GM23338 (cell line): ENCODE results near the gene RNF157. TPM values are rescaled to one million over a fixed set of nuclear protein-coding genes. Genes with fewer than 3 reads are reported as not detected.

Experiments used
- ATAC-seq: fragments of 200-7000 bp; cut with Tn5 transposase; 3 replicates; pipeline ENCODE4 v1.9.1; 2020
- DNase-seq: peaks from one replicate; pipeline ENCODE4 v3.0.0-alpha.2; 2015; ENCODE audit warnings: low spot score
- H2AFZ ChIP-seq: fragments of 200-600 bp; sonication (generic); 2 replicates; pipeline ENCODE4 v1.8.0; 2016; ENCODE audit warnings: antibody characterized with exemption, mild to moderate bottlenecking, moderate library complexity
- H3F3A ChIP-seq: fragments of 200-600 bp; sonication (generic); replicated peaks from 2 replicates; pipeline ENCODE4 v1.8.0; 2017; ENCODE audit warnings: antibody characterized with exemption, mixed run types, low read depth
- H3K27ac ChIP-seq: fragments of 200-600 bp; sonication (generic); 2 replicates; pipeline ENCODE4 v1.6.1; 2016; ENCODE audit warnings: low read depth
- H3K27me3 ChIP-seq: fragments of 200-600 bp; sonication (generic); 2 replicates; pipeline ENCODE4 v1.8.0; 2016; ENCODE audit warnings: mild to moderate bottlenecking, mixed run types, moderate library complexity; ENCODE audit not compliant: insufficient read depth
- H3K36me3 ChIP-seq: fragments of 200-600 bp; sonication (generic); 2 replicates; pipeline ENCODE4 v1.8.0; 2016; ENCODE audit warnings: mild to moderate bottlenecking; ENCODE audit not compliant: insufficient read depth
- H3K4me1 ChIP-seq: fragments of 200-600 bp; sonication (generic); 2 replicates; pipeline ENCODE4 v1.8.0; 2016; ENCODE audit warnings: mild to moderate bottlenecking, moderate library complexity; ENCODE audit not compliant: insufficient read depth
- H3K4me2 ChIP-seq: fragments of 200-600 bp; sonication (generic); 2 replicates; pipeline ENCODE4 v1.7.1; 2017; ENCODE audit warnings: mixed run types
- H3K4me3 ChIP-seq: fragments of 200-600 bp; sonication (generic); 2 replicates; pipeline ENCODE4 v1.6.1; 2016; ENCODE audit warnings: mixed run types
- H3K79me2 ChIP-seq: fragments of 200-600 bp; sonication (generic); replicated peaks from 2 replicates; pipeline ENCODE4 v1.8.0; 2017; ENCODE audit warnings: mild to moderate bottlenecking; ENCODE audit not compliant: insufficient read depth
- H3K9me2 ChIP-seq: fragments of 200-600 bp; sonication (generic); 2 replicates; pipeline ENCODE4 v1.8.0; 2017; ENCODE audit not compliant: insufficient read depth
- H4K20me1 ChIP-seq: fragments of 200-600 bp; sonication (generic); replicated peaks from 2 replicates; pipeline ENCODE4 v1.8.0; 2017; ENCODE audit warnings: mild to moderate bottlenecking; ENCODE audit not compliant: insufficient read depth
- H3K27ac Mint-ChIP-seq: 2 replicates; pipeline ENCODE4 v1.8.0; 2020; ENCODE audit warnings: inconsistent platforms, mild to moderate bottlenecking, moderate library complexity, mixed read lengths
- H3K27me3 Mint-ChIP-seq: 3 replicates; pipeline ENCODE4 v1.8.0; 2022; ENCODE audit warnings: low read depth, mild to moderate bottlenecking, moderate library complexity, mixed read lengths, inconsistent platforms; ENCODE audit not compliant: insufficient read depth, poor library complexity
- H3K36me3 Mint-ChIP-seq: 3 replicates; pipeline ENCODE4 v1.8.0; 2021; ENCODE audit warnings: low read depth, mild to moderate bottlenecking, inconsistent platforms, moderate library complexity, mixed read lengths
- H3K4me1 Mint-ChIP-seq: 3 replicates; pipeline ENCODE4 v1.8.0; 2020; ENCODE audit warnings: mild to moderate bottlenecking, inconsistent platforms, mixed read lengths
- H3K4me3 Mint-ChIP-seq: 3 replicates; pipeline ENCODE4 v1.8.0; 2021; ENCODE audit warnings: moderate library complexity, mild to moderate bottlenecking, inconsistent platforms, mixed read lengths
- H3K9me3 Mint-ChIP-seq: 3 replicates; pipeline ENCODE4 v1.8.0; 2020; ENCODE audit warnings: moderate library complexity, mild to moderate bottlenecking, inconsistent platforms, mixed read lengths
- CREB1 ChIP-seq: fragments of 250-450 bp; sonication (Bioruptor Pico); IDR thresholded peaks from 2 replicates; pipeline ENCODE4 v1.5.0; 2020; ENCODE audit warnings: low read depth, mild to moderate bottlenecking, moderate library complexity
- EZH2 ChIP-seq: fragments of 200-600 bp; sonication (generic); IDR thresholded peaks from one replicate; pipeline ENCODE4 v1.8.0; 2017; ENCODE audit warnings: antibody characterized with exemption, mild to moderate bottlenecking, low read depth; ENCODE audit not compliant: unreplicated experiment
- EZH2phosphoT487 ChIP-seq: fragments of 200-600 bp; sonication (generic); IDR thresholded peaks from one replicate; pipeline ENCODE4 v1.8.1; 2018; ENCODE audit warnings: antibody characterized with exemption; ENCODE audit not compliant: unreplicated experiment
- JUNB ChIP-seq: IDR thresholded peaks from one replicate; pipeline ENCODE4 v1.6.1; 2016; ENCODE audit warnings: antibody characterized with exemption; ENCODE audit not compliant: unreplicated experiment
- NANOG ChIP-seq: IDR thresholded peaks from 2 replicates; pipeline ENCODE4 v1.6.1; 2016; ENCODE audit warnings: antibody characterized with exemption, borderline replicate concordance
- POLR2AphosphoS5 ChIP-seq: IDR thresholded peaks from 2 replicates; pipeline ENCODE4 v1.6.1; 2016; ENCODE audit warnings: antibody characterized with exemption, low read depth
- REST ChIP-seq: IDR thresholded peaks from one replicate; pipeline ENCODE4 v1.6.1; 2018; ENCODE audit warnings: antibody characterized with exemption; ENCODE audit not compliant: unreplicated experiment
- STAT1 ChIP-seq: IDR thresholded peaks from one replicate; pipeline ENCODE4 v1.6.1; 2016; ENCODE audit warnings: antibody characterized with exemption; ENCODE audit not compliant: unreplicated experiment
- ZNF114 ChIP-seq: fragments of 250-450 bp; sonication (Bioruptor Pico); IDR thresholded peaks from 2 replicates; pipeline ENCODE4 v1.5.0; 2020; ENCODE audit warnings: mild to moderate bottlenecking, moderate library complexity
- ZNF331 ChIP-seq: fragments of 250-450 bp; sonication (Bioruptor Pico); IDR thresholded peaks from 2 replicates; pipeline ENCODE4 v1.5.0; 2020; ENCODE audit warnings: low read depth, mild to moderate bottlenecking, moderate library complexity
- polyA plus RNA-seq: library from polyadenylated mRNA; unstranded; fragments of >200 nt; fragmentation: Nextera tagmentation; extraction: Ambion mirVana; gene quantifications from 2 replicates; pipeline ENCODE4 v1.2.1, GENCODE V29; 2016
- total RNA-seq: library from RNA; depleted of rRNA; stranded (reverse); fragments of >200 nt; shearing (Covaris generic); gene quantifications from 2 replicates; pipeline ENCODE4 v1.2.3, GENCODE V29; 2014

RNF157 gene
- total and polyA plus RNA-seq, 2 experiments from 2014 or later: 7.8 to 11.7 TPM

GRCh38 chr17:76157759-76158158, 82.5 kb downstream of the RNF157 start (continued):
- TF ChIP-seq ZNF331 (CRISPR knock-in tag): no peak

GRCh38 chr17:76156662-76156991, 83.7 kb downstream of the RNF157 start:
- Histone ChIP-seq H3K4me3 (no peak overlapping the region), H2AFZ (no peak overlapping the region), H3K27me3 (no peaks in the 10 kb centered on the region), H3K27ac (no peak overlapping the region), H3K36me3 (no peaks in the 10 kb centered on the region), H3K79me2 (no peaks in the 10 kb centered on the region), H3K4me2 (no peak overlapping the region), H3K9me2 (no peaks in the 10 kb centered on the region), H3K4me1 (peaks cover 8% of the 10 kb centered on the region), H4K20me1 (no peaks in the 10 kb centered on the region), H3F3A (peaks cover 2% of the 10 kb centered on the region; the same call in 1 of the 2 replicates)
- ATAC-seq: no peak
- Mint-ChIP-seq H3K27me3 (peaks cover 1% of the 10 kb centered on the region), H3K9me3 (no peaks in the 10 kb centered on the region), H3K4me1 (peaks cover 33% of the 10 kb centered on the region), H3K27ac (peak overlapping the region; percentile 30; the same call in 1 of the 2 replicates), H3K4me3 (no peak overlapping the region), H3K36me3 (peaks cover 8% of the 10 kb centered on the region; the same call in 2 of the 3 replicates)
- DNase-seq: no peak
- TF ChIP-seq EZH2: no peak
- TF ChIP-seq POLR2AphosphoS5: no peak
- no peak for TF ChIP-seq ZNF114 (CRISPR knock-in tag)
- no peak for TF ChIP-seq ZNF331 (CRISPR knock-in tag)
- TF ChIP-seq NANOG: no peak
- no peak for TF ChIP-seq STAT1
- no peak for TF ChIP-seq CREB1
- TF ChIP-seq REST: no peak
- no peak for TF ChIP-seq JUNB

GRCh38 chr17:76155988-76156661, 84.2 kb downstream of the RNF157 start:
- Histone ChIP-seq H3K4me1 (peaks cover 8% of the 10 kb centered on the region), H3K9me2 (no peaks in the 10 kb centered on the region), H3K36me3 (no peaks in the 10 kb centered on the region), H3K79me2 (no peaks in the 10 kb centered on the region), H4K20me1 (no peaks in the 10 kb centered on the region), H3K4me2 (no peak overlapping the region), H3F3A (peaks cover 2% of the 10 kb centered on the region; the same call in 1 of the 2 replicates), H3K27ac (no peak overlapping the region), H2AFZ (no peak overlapping the region), H3K27me3 (no peaks in the 10 kb centered on the region), H3K4me3 (no peak overlapping the region)
- Mint-ChIP-seq H3K4me1 (peaks cover 33% of the 10 kb centered on the region), H3K36me3 (peaks cover 8% of the 10 kb centered on the region; the same call in 2 of the 3 replicates), H3K9me3 (no peaks in the 10 kb centered on the region), H3K27me3 (peaks cover 1% of the 10 kb centered on the region), H3K4me3 (no peak overlapping the region), H3K27ac (peak overlapping the region; percentile 30; the same call in 1 of the 2 replicates)
- ATAC-seq (no peak; the same call in 2 of the 3 replicates), DNase-seq (no peak)
- TF ChIP-seq REST: no peak
- no peak for TF ChIP-seq ZNF114 (CRISPR knock-in tag)
- TF ChIP-seq EZH2phosphoT487: no peak
- no peak for TF ChIP-seq JUNB
- TF ChIP-seq CREB1: no peak
